ENCODE measurements around the gene ASTN2.

Gene ASTN2

DNA sequence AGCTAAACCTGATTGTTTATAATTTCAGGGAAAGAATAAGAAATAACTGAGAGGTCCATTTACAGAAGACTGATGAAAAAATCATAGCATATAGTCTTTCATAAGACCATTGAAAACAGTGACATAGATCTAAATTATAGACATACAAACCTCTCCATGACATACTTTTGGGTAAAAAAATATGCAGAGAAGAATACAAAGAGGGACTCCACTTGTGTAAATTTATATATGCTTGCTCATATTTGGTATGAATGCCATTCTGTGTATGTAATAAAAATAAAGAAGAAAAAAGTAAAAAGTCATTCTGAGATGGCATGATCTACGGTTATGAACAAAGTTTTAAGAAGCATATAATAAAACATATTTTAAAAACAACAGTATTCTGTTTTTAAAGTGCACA is 310.7 kb downstream of the ASTN2 start:
- Histone ChIP-seq H3K4me2 (ENCODE audit: low read depth, low read length) (no peak overlapping the region), H3F3A (ENCODE audit: insufficient read depth, low read length) (no peaks in the 10 kb centered on the region), H3K36me3 (replicated peaks; ENCODE audit: insufficient read depth, low read length) (no peaks in the 10 kb centered on the region), H2AFZ (ENCODE audit: low read length) (no peak overlapping the region), H3K9me2 (replicated peaks; ENCODE audit: insufficient read depth, low read length) (no peaks in the 10 kb centered on the region), H3K4me3 (ENCODE audit: low read length) (no peak overlapping the region), H3K4me1 (ENCODE audit: low read length) (no peaks in the 10 kb centered on the region), H3K27ac (ENCODE audit: low read length) (no peak overlapping the region), H4K20me1 (ENCODE audit: insufficient read depth, low read length) (no peaks in the 10 kb centered on the region), H3K27me3 (replicated peaks; ENCODE audit: insufficient read depth, low read length) (no peaks in the 10 kb centered on the region), H3K9me3 (replicated peaks; ENCODE audit: insufficient read depth, low read length) (no peaks in the 10 kb centered on the region), H3K79me2 (ENCODE audit: low read length) (no peaks in the 10 kb centered on the region), H3K9ac (ENCODE audit: low read length) (no peak overlapping the region)
- DNase-seq: no peak
- TF ChIP-seq EZH2phosphoT487 (IDR thresholded peaks at IDR 0.05; ENCODE audit: low read length) (no peak), EZH2 (optimal IDR thresholded peaks at IDR 0.05; ENCODE audit: low read depth, low read length) (no peak)
- TF ChIP-seq, protein P1, sequence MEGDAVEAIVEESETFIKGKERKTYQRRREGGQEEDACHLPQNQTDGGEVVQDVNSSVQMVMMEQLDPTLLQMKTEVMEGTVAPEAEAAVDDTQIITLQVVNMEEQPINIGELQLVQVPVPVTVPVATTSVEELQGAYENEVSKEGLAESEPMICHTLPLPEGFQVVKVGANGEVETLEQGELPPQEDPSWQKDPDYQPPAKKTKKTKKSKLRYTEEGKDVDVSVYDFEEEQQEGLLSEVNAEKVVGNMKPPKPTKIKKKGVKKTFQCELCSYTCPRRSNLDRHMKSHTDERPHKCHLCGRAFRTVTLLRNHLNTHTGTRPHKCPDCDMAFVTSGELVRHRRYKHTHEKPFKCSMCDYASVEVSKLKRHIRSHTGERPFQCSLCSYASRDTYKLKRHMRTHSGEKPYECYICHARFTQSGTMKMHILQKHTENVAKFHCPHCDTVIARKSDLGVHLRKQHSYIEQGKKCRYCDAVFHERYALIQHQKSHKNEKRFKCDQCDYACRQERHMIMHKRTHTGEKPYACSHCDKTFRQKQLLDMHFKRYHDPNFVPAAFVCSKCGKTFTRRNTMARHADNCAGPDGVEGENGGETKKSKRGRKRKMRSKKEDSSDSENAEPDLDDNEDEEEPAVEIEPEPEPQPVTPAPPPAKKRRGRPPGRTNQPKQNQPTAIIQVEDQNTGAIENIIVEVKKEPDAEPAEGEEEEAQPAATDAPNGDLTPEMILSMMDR (IDR thresholded peaks at IDR 0.05; ENCODE audit: low read length): no peak

DNA sequence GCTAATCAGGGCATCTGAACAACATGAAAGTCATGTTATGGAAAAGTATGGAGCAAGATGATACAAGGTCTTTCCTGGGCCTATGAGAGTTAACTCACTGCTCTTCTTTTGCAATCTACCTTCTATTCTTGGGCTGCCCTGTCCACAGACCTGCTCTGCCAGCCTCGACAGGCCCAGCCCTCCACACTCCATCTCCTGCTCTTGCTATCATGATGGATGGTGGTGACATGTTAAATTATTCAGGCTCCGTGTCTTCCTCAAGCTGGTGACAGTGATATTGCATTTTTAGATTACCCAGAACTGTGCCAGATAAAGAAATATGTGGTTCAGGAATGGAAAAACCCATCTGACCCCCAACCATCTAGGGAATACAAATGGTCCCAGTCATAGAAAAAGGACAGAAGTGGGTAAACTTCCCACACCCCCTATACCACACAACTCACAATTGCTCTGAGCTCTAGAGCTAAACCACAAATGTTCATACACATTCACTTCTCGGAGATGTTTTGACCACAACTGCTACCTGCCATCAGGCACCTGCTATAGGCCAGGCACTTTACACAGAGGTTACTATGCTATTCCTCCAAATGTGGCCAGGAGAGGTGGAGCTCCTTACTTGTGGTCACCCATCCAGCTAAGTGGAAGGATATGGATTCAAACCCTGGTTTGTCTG is 311.3 kb downstream of the ASTN2 start:
- Histone ChIP-seq H2AFZ (ENCODE audit: low read length) (no peak overlapping the region), H3K27me3 (replicated peaks; ENCODE audit: insufficient read depth, low read length) (no peaks in the 10 kb centered on the region), H3K9me2 (replicated peaks; ENCODE audit: insufficient read depth, low read length) (no peaks in the 10 kb centered on the region), H3K4me1 (ENCODE audit: low read length) (no peaks in the 10 kb centered on the region), H4K20me1 (ENCODE audit: insufficient read depth, low read length) (no peaks in the 10 kb centered on the region), H3K4me3 (ENCODE audit: low read length) (no peak overlapping the region), H3K4me2 (ENCODE audit: low read depth, low read length) (no peak overlapping the region), H3F3A (ENCODE audit: insufficient read depth, low read length) (no peaks in the 10 kb centered on the region), H3K27ac (ENCODE audit: low read length) (no peak overlapping the region), H3K36me3 (replicated peaks; ENCODE audit: insufficient read depth, low read length) (no peaks in the 10 kb centered on the region), H3K79me2 (ENCODE audit: low read length) (no peaks in the 10 kb centered on the region), H3K9ac (ENCODE audit: low read length) (no peak overlapping the region), H3K9me3 (replicated peaks; ENCODE audit: insufficient read depth, low read length) (no peaks in the 10 kb centered on the region)
- TF ChIP-seq, protein P1 (IDR thresholded peaks at IDR 0.05; ENCODE audit: low read length): no peak
- no peak for TF ChIP-seq EZH2phosphoT487 (IDR thresholded peaks at IDR 0.05; ENCODE audit: low read length)
- no peak for TF ChIP-seq EZH2 (optimal IDR thresholded peaks at IDR 0.05; ENCODE audit: low read depth, low read length)
- peak; percentile 9 for DNase-seq

DNA sequence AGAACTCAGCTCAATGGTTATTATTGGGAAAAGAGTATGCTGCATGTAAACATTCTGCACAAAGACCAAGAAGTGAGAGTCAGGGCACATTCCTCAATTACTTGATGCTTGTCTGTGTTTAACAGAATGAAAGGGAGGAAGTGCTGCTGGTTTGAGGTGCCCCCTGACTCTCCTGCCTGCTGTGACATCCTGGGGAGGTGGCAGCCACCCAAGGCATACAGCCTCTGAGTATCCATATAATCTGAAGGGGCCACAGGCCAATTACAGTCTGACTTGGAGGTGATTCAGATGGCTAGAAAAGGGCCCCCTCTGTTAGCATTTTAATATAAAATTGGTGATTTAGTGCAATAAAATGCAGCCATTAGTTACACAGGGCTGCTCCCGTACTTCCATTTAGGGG is 313.8 kb downstream of the ASTN2 start:
- no peak overlapping the region for H3K4me2 ChIP-seq (ENCODE audit: low read depth, low read length)
- H3K79me2 ChIP-seq (ENCODE audit: low read length): no peaks in the 10 kb centered on the region
- H2AFZ ChIP-seq (ENCODE audit: low read length): no peak overlapping the region
- TF ChIP-seq EZH2 (optimal IDR thresholded peaks at IDR 0.05; ENCODE audit: low read depth, low read length): no peak
- TF ChIP-seq, protein P1 (IDR thresholded peaks at IDR 0.05; ENCODE audit: low read length): no peak
- TF ChIP-seq EZH2phosphoT487 (IDR thresholded peaks at IDR 0.05; ENCODE audit: low read length): no peak
- no peaks in the 10 kb centered on the region for H3K4me1 ChIP-seq (ENCODE audit: low read length)
- H4K20me1 ChIP-seq (ENCODE audit: insufficient read depth, low read length): no peaks in the 10 kb centered on the region
- H3K27me3 ChIP-seq (replicated peaks; ENCODE audit: insufficient read depth, low read length): no peaks in the 10 kb centered on the region
- no peak overlapping the region for H3K9ac ChIP-seq (ENCODE audit: low read length)
- H3K9me3 ChIP-seq (replicated peaks; ENCODE audit: insufficient read depth, low read length): no peaks in the 10 kb centered on the region
- no peaks in the 10 kb centered on the region for H3K9me2 ChIP-seq (replicated peaks; ENCODE audit: insufficient read depth, low read length)
- H3K4me3 ChIP-seq (ENCODE audit: low read length): no peak overlapping the region
- no peak for DNase-seq
- H3K27ac ChIP-seq (ENCODE audit: low read length): no peak overlapping the region
- no peaks in the 10 kb centered on the region for H3F3A ChIP-seq (ENCODE audit: insufficient read depth, low read length)
- no peaks in the 10 kb centered on the region for H3K36me3 ChIP-seq (replicated peaks; ENCODE audit: insufficient read depth, low read length)

All from MM.1S (cell line).